Inflammatory macrophage treated with lipopolysaccharide for 1 hour (primary cell): ENCODE data around the gene PPP1R14B.
A peak's percentile ranks its signal among the peaks of the same experiment; 100 is the strongest.

Experiments used
- DNase-seq, 2 donors: peaks; one replicate each; pipeline ENCODE4 v3.0.0-alpha.2; 2020 to 2022

Gene PPP1R14B

GRCh38 chr11:64245401-64245796 is 1.3 kb downstream of the PPP1R14B start:
- no peak for DNase-seq

DNA sequence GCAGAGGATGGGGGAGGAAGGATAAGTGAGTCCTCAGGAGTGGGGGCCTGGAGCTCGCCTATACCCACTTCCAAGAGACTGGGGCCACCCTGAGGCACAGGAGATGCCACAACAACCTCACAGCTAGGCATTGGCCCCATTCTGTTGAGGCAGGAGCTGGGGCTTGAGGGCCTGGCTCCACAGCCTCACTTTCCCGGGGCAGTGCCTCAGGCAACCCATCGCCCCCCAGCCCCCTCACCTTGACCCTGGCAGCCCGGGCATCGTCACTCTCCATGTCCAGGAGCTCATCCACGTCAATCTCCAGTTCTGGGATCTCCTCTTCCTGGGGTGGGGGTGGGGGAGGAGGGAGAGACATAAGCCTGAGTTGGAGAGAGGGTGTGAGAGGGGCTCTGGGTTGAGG is 1.8 kb downstream of the PPP1R14B start:
- no peak for DNase-seq

DNA sequence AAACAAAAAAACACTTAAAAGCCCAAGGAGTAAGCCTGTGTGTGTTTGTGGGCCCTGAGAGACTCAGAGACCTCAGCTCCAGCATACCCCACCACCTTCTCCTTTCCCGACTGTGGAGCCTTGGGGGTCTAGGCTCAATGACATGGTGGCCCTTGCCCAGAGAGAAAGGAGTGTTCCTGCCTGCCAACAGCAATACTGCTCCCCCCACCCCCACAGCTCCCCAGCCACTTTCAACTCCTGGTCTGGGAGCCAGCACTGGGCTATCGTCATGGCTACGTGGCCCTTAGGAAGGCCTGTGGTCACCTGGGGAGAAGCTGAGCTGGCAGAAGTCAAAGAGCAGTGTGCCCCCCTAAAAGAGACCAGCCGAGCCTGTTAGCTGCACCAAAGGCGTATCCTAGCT is 2.6 kb downstream of the PPP1R14B start:
- DNase-seq: no peak

DNA sequence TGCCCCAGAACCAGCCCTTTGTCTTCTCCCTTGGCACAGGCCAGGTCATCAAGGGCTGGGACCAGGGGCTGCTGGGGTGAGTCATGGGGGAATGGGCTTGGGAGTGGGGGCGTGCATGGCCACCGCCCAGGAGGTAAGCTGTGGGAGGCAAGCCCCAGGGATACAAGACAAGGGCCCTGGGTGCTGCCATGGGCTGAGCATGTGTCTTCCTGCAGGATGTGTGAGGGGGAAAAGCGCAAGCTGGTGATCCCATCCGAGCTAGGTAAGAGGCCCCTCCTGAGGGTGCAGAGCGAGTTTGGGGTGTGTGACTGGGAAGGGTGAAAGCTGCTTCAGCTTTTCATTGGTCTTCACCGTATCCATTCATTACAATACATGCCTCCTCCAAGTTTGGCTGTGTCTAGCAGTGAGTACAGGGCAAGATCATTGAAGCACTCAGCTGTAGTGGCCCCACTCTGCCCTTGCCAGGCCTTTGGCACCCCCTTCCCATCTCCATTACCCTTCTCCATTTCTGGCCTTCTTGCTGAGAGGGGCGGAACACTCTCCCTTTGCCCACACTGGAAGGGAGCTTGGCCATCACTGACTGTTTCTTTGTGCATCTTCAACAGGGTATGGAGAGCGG is 3.4 kb downstream of the PPP1R14B start:
- DNase-seq: no peak

- DNase-seq: no peak
These were observed 5.0 kb downstream of the PPP1R14B start for GRCh38 chr11:64241491-64242374.

DNA sequence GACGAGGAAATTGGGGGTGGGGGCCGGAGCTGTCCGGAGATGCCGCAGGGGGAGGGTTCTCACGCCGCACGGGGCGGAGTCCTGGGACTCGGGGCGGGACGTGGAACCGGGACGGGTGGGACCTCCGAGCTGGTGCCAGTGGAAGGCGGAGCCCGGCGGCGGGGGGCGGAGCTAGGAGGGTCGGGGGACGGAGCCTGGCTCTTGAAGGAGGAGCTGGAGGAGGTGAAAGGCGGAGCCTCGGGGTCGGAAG is 5.6 kb downstream of the PPP1R14B start:
- DNase-seq: peak; percentile 99 to 100

DNA sequence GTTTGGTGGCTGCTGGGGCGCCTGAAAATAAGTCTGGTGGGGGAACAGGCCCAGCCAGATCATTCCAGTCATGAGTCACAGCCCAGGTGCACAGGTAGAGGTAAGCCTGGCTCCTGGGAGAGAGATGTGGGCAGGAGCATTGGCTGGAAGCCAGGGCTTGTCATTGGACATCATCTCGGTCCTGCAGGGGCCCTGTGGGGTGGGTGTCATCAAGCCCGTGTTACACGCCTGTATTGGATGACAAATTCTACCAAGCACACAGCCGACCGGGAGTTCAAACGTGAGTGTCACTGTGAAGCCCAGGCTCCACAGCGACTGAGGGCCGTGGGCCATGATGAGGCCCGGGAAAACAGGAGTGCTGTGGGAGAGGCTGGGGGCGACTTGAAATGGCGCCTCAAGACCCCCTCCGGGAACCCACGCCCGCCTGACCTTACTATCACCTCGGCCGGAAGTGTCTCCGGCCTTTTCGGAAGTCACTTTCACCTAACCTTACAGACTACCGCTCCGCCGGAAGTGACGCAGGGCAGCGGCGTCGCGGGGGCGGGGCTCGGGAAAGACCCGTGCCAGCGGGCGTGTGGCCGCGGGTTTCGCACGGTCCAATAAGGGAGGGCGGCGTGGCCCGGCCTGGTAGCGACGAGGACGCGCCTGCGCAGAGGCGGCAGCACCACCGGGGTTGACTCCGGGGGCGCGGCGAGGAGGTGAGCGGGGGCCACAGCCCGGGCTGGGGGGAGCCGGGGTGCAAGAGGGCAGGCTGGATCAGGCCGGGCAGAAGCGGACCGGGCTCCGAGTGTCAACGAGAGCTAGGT is 6.1 kb downstream of the PPP1R14B start, which contains the start of gene FKBP2:
TSS of gene FKBP2 (plus strand) at position 661 of the 806 bp plus-strand sequence. CDS start 1,293 bp downstream, outside the sequence.
- peak; percentile 97 to 98 for DNase-seq

GRCh38 chr11:64239662-64240434 is 6.9 kb downstream of the PPP1R14B start:
- DNase-seq: peak; percentile 81 to 95

- peak in 1 of 2 donors; percentile 27 for DNase-seq
These were observed 7.7 kb downstream of the PPP1R14B start for GRCh38 chr11:64238999-64239398.

DNA sequence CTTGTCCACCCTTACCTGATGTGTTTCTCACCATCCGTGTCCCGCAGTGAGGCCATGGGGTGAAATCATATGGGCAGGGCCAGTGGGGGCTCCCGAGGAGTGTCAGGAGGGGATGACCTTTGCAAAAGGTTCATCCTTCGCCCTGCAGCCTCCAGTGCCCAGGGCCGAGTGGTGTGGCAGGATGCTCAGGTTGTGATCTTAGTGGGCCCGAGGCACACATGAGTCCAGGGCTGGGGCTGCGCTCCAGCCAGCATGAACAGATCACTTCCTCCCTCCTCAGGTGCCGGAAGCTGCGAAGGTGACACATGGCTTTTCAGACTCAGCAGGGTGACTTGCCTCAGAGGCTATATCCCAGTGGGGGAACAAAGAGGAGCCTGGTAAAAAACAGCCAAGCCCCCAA is 8.7 kb downstream of the PPP1R14B start:
- no peak for DNase-seq

GRCh38 chr11:64237484-64237951 is 9.2 kb downstream of the PPP1R14B start:
- no peak for DNase-seq

GRCh38 chr11:64235437-64236161 is 11.1 kb downstream of the PPP1R14B start:
- no peak for DNase-seq

GRCh38 chr11:64234647-64235379 is 11.9 kb downstream of the PPP1R14B start:
- DNase-seq: no peak

- no peak for DNase-seq
These were observed 12.7 kb downstream of the PPP1R14B start, which contains the start of gene VEGFB for GRCh38 chr11:64233913-64234586. Gene VEGFB, plus strand, starts transcription at chr11:64234584. Its CDS starts 250 bp downstream, at chr11:64234834.

DNA sequence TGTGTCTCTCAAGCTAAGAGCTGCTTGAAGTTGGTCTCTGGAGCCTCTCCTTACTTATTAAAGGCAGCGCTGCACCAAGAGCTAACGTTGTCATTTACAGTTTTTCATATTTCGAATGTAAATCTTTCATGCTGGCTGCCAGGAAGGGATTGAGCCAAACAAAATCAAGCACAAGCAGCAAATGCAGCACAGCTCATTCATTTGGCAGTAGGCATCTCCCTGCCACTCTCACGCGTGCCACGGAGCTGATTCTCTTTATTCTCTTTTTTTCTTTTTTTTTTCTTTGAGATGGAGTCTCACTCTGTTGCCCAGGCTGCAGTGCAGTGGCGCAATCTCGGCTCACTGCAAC is 13.8 kb downstream of the PPP1R14B start:
- DNase-seq: no peak

DNA sequence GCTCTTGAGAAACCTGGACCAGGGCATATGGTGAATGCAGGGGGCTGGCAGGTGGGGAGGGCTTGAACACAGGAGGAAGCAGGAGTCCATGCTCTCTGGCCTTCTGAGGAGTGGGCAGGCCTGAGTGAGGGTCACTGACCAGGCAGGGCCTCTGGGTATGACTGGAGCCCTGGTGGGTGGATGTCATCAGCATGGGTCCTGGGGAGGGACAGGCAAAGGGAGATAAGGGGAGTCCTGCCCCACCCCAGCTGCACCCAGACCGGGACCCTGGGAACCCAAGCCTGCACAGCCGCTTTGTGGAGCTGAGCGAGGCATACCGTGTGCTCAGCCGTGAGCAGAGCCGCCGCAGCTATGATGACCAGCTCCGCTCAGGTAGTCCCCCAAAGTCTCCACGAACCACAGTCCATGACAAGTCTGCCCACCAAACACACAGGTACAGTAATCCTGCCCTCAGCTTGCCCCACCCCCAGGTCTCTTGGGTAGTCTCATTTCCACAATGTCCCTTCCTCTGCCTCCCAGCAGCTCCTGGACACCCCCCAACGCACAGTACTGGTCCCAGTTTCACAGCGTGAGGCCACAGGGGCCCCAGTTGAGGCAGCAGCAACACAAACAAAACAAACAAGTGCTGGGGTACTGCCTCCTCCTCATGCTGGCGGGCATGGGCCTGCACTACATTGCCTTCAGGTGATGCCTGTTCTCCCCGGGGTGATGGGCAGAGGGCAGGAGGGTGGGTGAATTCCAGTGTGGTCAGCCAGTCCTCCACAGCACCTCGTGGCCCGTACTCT is 14.4 kb downstream of the PPP1R14B start:
- DNase-seq: no peak

DNA sequence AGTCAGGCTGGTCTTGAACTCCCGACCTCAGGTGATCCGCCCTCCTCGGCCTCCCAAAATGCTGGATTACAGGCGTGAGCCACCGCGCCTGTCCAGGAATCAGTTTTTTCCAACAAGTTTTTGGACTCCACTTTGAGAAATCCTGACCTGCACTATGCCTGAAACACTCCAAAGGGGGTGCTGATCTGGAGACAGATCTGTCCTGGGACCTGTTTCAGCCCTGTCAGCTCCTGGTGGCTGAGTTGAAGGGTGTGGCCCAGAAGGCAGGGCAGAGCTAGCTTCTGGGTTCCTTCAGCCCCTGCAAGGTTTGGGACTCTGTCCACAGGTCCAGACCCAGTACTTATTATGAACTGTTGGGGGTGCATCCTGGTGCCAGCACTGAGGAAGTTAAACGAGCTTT is 15.2 kb downstream of the PPP1R14B start:
- DNase-seq: no peak

DNA sequence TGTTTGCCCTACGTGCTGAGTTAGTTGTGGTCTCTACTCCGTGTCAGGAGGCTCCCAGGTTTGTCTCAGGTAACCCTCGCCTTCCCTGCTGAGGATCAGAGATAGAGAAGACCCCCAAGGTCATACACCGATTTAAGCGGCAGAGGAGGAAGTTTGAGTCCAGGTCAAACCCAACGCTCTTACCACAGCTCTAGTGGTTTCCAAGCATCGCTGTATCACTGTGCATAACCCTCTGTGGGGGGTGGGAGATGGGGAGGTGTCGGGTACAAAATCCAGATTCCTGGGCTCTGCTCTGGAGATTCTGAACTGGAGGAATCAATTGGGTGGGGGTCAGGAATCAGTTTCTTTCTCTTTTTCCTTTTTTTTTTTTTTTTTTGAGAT is 15.8 kb downstream of the PPP1R14B start:
- no peak for DNase-seq

GRCh38 chr11:64230171-64230984 is 16.4 kb downstream of the PPP1R14B start, which contains the start of gene DNAJC4:
Gene DNAJC4, plus strand, starts transcription at chr11:64230548. Its CDS starts 307 bp downstream, at chr11:64230855.
- peak; percentile 71 to 74 for DNase-seq
